ENCODE data around the gene LBH. TPM values are rescaled to one million over a fixed set of nuclear protein-coding genes. Genes with fewer than 3 reads are reported as not detected.

LBH gene
- total and polyA plus RNA-seq, 2 of the 13 experiments (the other 11 are each of a cell fraction or from before 2014, with no cell fraction given) = 0.09 to 0.25 TPM

- peak; percentile 41; the same call in 1 of the 2 replicates for TF ChIP-seq THAP11 (CRISPR knock-in tag; IDR thresholded peaks at IDR 0.05)
- peak; percentile 59; the same call in 1 of the 2 replicates for TF ChIP-seq HMG20A (CRISPR knock-in tag; IDR thresholded peaks at IDR 0.05; ENCODE audit: borderline replicate concordance)
- 0 out of 2 replicates have a peak, but pooled peaks have one; percentile 12 for TF ChIP-seq THRA (CRISPR knock-in tag; IDR thresholded peaks at IDR 0.05; ENCODE audit: borderline replicate concordance)
- peak; percentile 46; the same call in 1 of the 2 replicates for TF ChIP-seq FOXK1 (CRISPR knock-in tag; IDR thresholded peaks at IDR 0.05; ENCODE audit: borderline replicate concordance, low read depth)
- TF ChIP-seq MLXIP (CRISPR knock-in tag; IDR thresholded peaks at IDR 0.05; ENCODE audit: borderline replicate concordance) = 0 out of 2 replicates have a peak, but pooled peaks have one; percentile 54
- TF ChIP-seq SMAD3 (CRISPR knock-in tag; IDR thresholded peaks at IDR 0.05) = peak; percentile 23; the same call in 1 of the 2 replicates
- TF ChIP-seq FOSL2 (CRISPR knock-in tag; IDR thresholded peaks at IDR 0.05) = peak; percentile 43; the same call in 1 of the 2 replicates
- TF ChIP-seq SKI (IDR thresholded peaks at IDR 0.05; ENCODE audit: partially characterized antibody) = no peak
- peak; percentile 40; the same call in 1 of the 2 replicates for TF ChIP-seq RFX3 (CRISPR knock-in tag; IDR thresholded peaks at IDR 0.05)
- TF ChIP-seq ZNF644 (CRISPR knock-in tag; IDR thresholded peaks at IDR 0.05; ENCODE audit: low read depth) = peak; percentile 29; the same call in 1 of the 2 replicates
- no peak for TF ChIP-seq RBM22 (optimal IDR thresholded peaks at IDR 0.05; ENCODE audit: low read length)
- no peak for TF ChIP-seq NFAT5 (CRISPR knock-in tag; IDR thresholded peaks at IDR 0.05)
- TF ChIP-seq CEBPG (CRISPR knock-in tag; IDR thresholded peaks at IDR 0.05) = peak; percentile 91
- TF ChIP-seq ZFP1 (CRISPR knock-in tag; IDR thresholded peaks at IDR 0.05) = peak; percentile 35; the same call in 1 of the 2 replicates
- TF ChIP-seq HNF4A (CRISPR knock-in tag; IDR thresholded peaks at IDR 0.05) = peak; percentile 62
- peak in 1 of 2 experiments; percentile 95; a peak in 2 of 4 replicates for TF ChIP-seq ATF4 (CRISPR knock-in tag; IDR thresholded peaks at IDR 0.05)
- no peak for TF ChIP-seq FOXP1 (IDR thresholded peaks at IDR 0.05)
- 0 out of 2 replicates have a peak, but pooled peaks have one; percentile 11 for TF ChIP-seq FOXP1 (CRISPR knock-in tag; IDR thresholded peaks at IDR 0.05)
Measured at GRCh38 chr2:30185178-30185577, 46.2 kb upstream of the LBH start (continued).
